GM12865 (cell line): ENCODE data around the gene CCDC3.

Source experiments
- DNase-seq: peaks from one replicate; pipeline ENCODE4 v3.0.0; 2010; ENCODE audit warnings: low read depth
- H3K4me3 ChIP-seq: 2 replicates; pipeline ENCODE4 v1.5.1; 2011; ENCODE audit warnings: mild to moderate bottlenecking, low read depth, low read length, control low read depth
- CTCF ChIP-seq: IDR thresholded peaks from 2 replicates; pipeline ENCODE4 v1.5.1; 2011; ENCODE audit warnings: low read length, control low read depth, low read depth, inconsistent platforms; ENCODE audit not compliant: insufficient read depth; ENCODE audit errors: missing control alignments

The CCDC3 gene

GRCh38 chr10:13023754-13024153, 22.2 kb upstream of the CCDC3 start:
- H3K4me3 ChIP-seq, result no peak overlapping the region
- no peak for DNase-seq
- TF ChIP-seq CTCF, result no peak

- peak; percentile 5 for DNase-seq
- H3K4me3 ChIP-seq, result no peak overlapping the region
- TF ChIP-seq CTCF, result no peak
Measured at GRCh38 chr10:13019280-13019679, 17.8 kb upstream of the CCDC3 start.

DNA sequence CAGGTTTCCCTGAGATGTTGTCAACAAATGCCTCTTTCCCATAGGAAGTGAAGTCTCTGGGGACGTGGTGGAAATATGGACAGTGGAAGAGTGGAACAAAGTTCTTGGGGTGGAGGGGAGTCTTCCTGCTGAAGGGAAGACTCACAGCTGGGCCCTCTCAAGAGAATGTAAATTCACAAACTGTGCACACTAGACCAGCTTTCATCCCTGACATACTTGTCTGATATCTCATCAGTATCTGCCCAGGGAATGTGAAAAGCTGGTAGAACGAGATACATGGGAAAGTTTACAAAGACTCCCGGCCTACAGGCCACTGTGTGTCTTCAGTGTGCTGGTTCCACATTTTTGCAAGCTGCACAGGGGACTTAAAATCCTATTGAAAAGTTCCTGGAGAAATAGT, 16.7 kb upstream of the CCDC3 start:
- no peak for TF ChIP-seq CTCF
- H3K4me3 ChIP-seq, result no peak overlapping the region
- no peak for DNase-seq

- no peak for DNase-seq
- no peak overlapping the region for H3K4me3 ChIP-seq
- TF ChIP-seq CTCF, result no peak
Measured at GRCh38 chr10:13016886-13017285, 15.4 kb upstream of the CCDC3 start.

DNA sequence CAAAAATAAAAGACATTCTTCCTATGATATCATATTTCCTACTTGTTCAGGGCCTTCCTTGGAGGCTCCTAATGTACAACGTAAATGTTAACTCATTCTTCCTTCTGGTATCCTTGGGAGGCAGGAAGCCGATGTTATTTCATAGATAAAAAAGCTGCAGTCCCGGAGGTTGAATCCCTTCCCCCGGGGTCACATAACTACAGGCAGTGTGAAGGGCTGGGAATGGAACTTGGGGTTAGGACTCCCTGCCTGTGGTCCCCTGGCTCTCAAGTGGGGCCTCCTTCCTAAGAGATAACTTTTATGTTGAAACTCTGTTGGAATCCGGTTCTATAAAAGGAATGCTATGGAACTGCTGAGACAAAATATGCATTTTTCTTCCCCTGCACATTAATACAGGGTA, 14.9 kb upstream of the CCDC3 start:
- H3K4me3 ChIP-seq, result no peak overlapping the region
- no peak for DNase-seq
- no peak for TF ChIP-seq CTCF

GRCh38 chr10:13006037-13006436, 4.5 kb upstream of the CCDC3 start:
- no peak for DNase-seq
- TF ChIP-seq CTCF, result no peak

GRCh38 chr10:13003759-13004158, 2.2 kb upstream of the CCDC3 start:
- no peak overlapping the region for H3K4me3 ChIP-seq
- no peak for DNase-seq
- TF ChIP-seq CTCF, result no peak

More at GRCh38 chr10:13006037-13006436, 4.5 kb upstream of the CCDC3 start:
- H3K4me3 ChIP-seq, result no peak overlapping the region
